ENCODE results near the gene PTOV1. TPM values are rescaled to one million over a fixed set of nuclear protein-coding genes. Genes with fewer than 3 reads are reported as not detected.
A peak's percentile ranks its signal among the peaks of the same experiment; 100 is the strongest.

PTOV1 gene
- total and polyA plus RNA-seq, 2 of the 13 experiments (the other 11 are each of a cell fraction or from before 2014, with no cell fraction given) = 63.5 to 68.5 TPM

DNA sequence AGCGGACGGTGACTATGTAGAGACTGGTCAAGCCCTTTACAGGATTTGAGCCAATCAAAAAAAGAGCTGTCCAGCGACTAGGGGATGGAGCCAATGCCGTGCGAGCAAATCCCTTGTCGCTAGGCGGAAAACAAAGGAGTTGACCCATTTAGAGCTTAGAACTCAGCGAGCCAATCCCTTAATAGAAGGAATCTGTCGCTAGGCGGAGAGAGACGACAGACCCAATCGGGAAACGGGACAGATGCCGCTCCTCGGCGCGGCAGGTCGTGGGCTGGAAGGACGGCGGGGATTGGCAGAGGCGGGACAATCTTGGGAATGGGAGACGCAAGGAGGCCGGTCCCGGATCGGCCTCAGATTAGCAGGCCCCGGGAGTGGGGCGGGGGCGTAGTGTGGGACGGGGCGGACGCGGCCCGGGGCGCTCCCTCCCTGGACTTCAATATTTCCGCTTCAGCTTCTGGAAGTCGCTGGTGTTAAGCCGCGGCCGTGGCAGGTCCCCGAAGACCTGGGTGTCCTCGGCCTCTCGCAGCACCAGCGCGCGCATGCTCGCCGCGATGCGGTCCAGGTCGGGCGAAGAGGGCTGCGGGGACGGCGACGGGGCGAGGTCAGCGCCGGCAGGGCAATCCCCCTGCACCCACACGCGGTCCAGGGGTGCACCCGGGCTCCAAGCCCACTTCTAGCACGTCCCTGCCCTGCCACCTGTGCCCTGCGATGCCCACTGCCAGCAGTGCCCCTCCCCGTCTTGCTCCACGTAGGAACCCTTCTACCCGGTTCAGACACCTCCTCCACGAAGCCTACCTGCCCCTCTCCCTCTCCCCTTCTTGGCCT lies 18.7 kb downstream of the PTOV1 start:
- peaks cover 0 to 6% of the 10 kb centered on the region in 2 experiments; a peak in 4 of 5 replicates for H3K36me3 ChIP-seq (replicated peaks in 1 of 2; ENCODE audit: control insufficient read depth in 1 of 2, insufficient read depth in 2 of 2, low read length in 2 of 2)
- H3K4me2 ChIP-seq (ENCODE audit: low read depth, low read length) = peak overlapping the region; percentile 96
- H3K79me2 ChIP-seq (ENCODE audit: insufficient read depth, low read length) = peaks cover 22% of the 10 kb centered on the region
- DNase-seq (ENCODE audit: low spot score) = peak; percentile 99
- H3K9ac ChIP-seq (ENCODE audit: insufficient read depth, low read depth, low read length) = peak overlapping the region; percentile 80
- H4K20me1 ChIP-seq (ENCODE audit: insufficient read depth, low read length) = peaks cover 6% of the 10 kb centered on the region
- TSS peak; percentile 74 for BruUV-seq (replicated peaks)
- peak overlapping the region; percentile 45 to 78 (median 67) for H3K4me3 ChIP-seq (replicated peaks in 1 of 3; ENCODE audit: insufficient read depth in 1 of 3, low read depth in 2 of 3, low read length in 3 of 3)
- intact Hi-C loops (cut with micrococcal nuclease; ENCODE audit: unreplicated experiment) (no loop called here), in situ Hi-C loops (cut with HindIII; ENCODE audit: extremely low pct_ligation_motif_present, low pct_unique_long_range_greater_than_20kb) (no loop called here)
- ATAC-seq = peak; percentile 82
- H3K9me3 ChIP-seq (ENCODE audit: low read length) = no peaks in the 10 kb centered on the region
- peak overlapping the region; percentile 78 for H3K27ac ChIP-seq (ENCODE audit: extremely low read length, insufficient read depth, low read length)
- 10% methylated on average over 10 of the region's 67 CpGs for WGBS (ENCODE audit: low lambda C conversion rate)
- H3K27me3 ChIP-seq (ENCODE audit: control insufficient read depth in 1 of 2, insufficient read depth in 2 of 2, low read length in 2 of 2) = no peaks in the 10 kb centered on the region; a peak in 1 of 5 replicates
- H2AFZ ChIP-seq (ENCODE audit: low read length) = no peak overlapping the region
- ChIA-PET POLR2A (interaction anchor here (0.6 to 1.9 kb wide), 16 partner anchors 8 to 417 kb away, joined by 3 to 29 read pairs (median 4); partner anchors contain the start of genes AKT1S1, ALDH16A1, AP2A1 and ATF5), CTCF (ENCODE audit: low intra/inter-chr PET ratio, low total read pairs) (no interaction called here)
- H3K4me1 ChIP-seq (ENCODE audit: insufficient read depth, low read length) = peaks cover 49% of the 10 kb centered on the region
- FAIRE-seq = peak; percentile 100
- TF ChIP-seq ZNF652 (CRISPR knock-in tag; IDR thresholded peaks at IDR 0.05; ENCODE audit: borderline replicate concordance, low read depth) (no peak), NR2F2 (IDR thresholded peaks at IDR 0.05; ENCODE audit: borderline replicate concordance, low read depth) (no peak), RXRB (CRISPR knock-in tag; IDR thresholded peaks at IDR 0.05; ENCODE audit: borderline replicate concordance) (peak; percentile 43; the same call in 1 of the 2 replicates), SMARCC2 (IDR thresholded peaks at IDR 0.05) (no peak), REXO4 (CRISPR knock-in tag; IDR thresholded peaks at IDR 0.05; ENCODE audit: borderline replicate concordance) (no peak), ZNF292 (CRISPR knock-in tag; IDR thresholded peaks at IDR 0.05; ENCODE audit: borderline replicate concordance, low read depth) (no peak), ZNF205 (CRISPR knock-in tag; IDR thresholded peaks at IDR 0.05) (no peak), HMG20A (CRISPR knock-in tag; IDR thresholded peaks at IDR 0.05; ENCODE audit: borderline replicate concordance) (no peak), ZNF10 (CRISPR knock-in tag; IDR thresholded peaks at IDR 0.05; ENCODE audit: borderline replicate concordance, low read depth) (no peak), PHB2 (IDR thresholded peaks at IDR 0.05; ENCODE audit: partially characterized antibody) (no peak), ZNF7 (CRISPR knock-in tag; IDR thresholded peaks at IDR 0.05) (no peak), SNAPC5 (CRISPR knock-in tag; IDR thresholded peaks at IDR 0.05; ENCODE audit: borderline replicate concordance) (no peak), FUBP1 (CRISPR knock-in tag; IDR thresholded peaks at IDR 0.05; ENCODE audit: borderline replicate concordance) (no peak), ZNF263 (CRISPR knock-in tag; IDR thresholded peaks at IDR 0.05) (no peak; the same call in 1 of the 2 replicates), TBX2 (CRISPR knock-in tag; IDR thresholded peaks at IDR 0.05; ENCODE audit: borderline replicate concordance) (peak; percentile 62; the same call in 1 of the 2 replicates), NR2F6 (IDR thresholded peaks at IDR 0.05) (no peak), NR2F6 (CRISPR knock-in tag; IDR thresholded peaks at IDR 0.05) (no peak), ZNF558 (CRISPR knock-in tag; IDR thresholded peaks at IDR 0.05; ENCODE audit: borderline replicate concordance) (no peak)
- TF ChIP-seq, protein P1, sequence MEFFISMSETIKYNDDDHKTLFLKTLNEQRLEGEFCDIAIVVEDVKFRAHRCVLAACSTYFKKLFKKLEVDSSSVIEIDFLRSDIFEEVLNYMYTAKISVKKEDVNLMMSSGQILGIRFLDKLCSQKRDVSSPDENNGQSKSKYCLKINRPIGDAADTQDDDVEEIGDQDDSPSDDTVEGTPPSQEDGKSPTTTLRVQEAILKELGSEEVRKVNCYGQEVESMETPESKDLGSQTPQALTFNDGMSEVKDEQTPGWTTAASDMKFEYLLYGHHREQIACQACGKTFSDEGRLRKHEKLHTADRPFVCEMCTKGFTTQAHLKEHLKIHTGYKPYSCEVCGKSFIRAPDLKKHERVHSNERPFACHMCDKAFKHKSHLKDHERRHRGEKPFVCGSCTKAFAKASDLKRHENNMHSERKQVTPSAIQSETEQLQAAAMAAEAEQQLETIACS (CRISPR knock-in tag; IDR thresholded peaks at IDR 0.05) = no peak
- TF ChIP-seq, protein P2, sequence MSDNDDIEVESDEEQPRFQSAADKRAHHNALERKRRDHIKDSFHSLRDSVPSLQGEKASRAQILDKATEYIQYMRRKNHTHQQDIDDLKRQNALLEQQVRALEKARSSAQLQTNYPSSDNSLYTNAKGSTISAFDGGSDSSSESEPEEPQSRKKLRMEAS (IDR thresholded peaks at IDR 0.05) = peak; percentile 79
- TF ChIP-seq, protein P3, sequence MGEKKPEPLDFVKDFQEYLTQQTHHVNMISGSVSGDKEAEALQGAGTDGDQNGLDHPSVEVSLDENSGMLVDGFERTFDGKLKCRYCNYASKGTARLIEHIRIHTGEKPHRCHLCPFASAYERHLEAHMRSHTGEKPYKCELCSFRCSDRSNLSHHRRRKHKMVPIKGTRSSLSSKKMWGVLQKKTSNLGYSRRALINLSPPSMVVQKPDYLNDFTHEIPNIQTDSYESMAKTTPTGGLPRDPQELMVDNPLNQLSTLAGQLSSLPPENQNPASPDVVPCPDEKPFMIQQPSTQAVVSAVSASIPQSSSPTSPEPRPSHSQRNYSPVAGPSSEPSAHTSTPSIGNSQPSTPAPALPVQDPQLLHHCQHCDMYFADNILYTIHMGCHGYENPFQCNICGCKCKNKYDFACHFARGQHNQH (CRISPR knock-in tag; IDR thresholded peaks at IDR 0.05) = peak; percentile 68

Measured in HepG2 (cell line).